LHCN-M2 (cell line): ENCODE results near the gene ZNF710. TPM values are rescaled to one million over a fixed set of nuclear protein-coding genes. Genes with fewer than 3 reads are reported as not detected.
A peak's percentile ranks its signal among the peaks of the same experiment; 100 is the strongest.

Source experiments
- DNase-seq: peaks from one replicate; pipeline ENCODE4 v3.0.0-alpha.2; 2012; ENCODE audit warnings: low read depth
- total RNA-seq: library from RNA; depleted of rRNA; stranded (reverse); fragments of >200 nt; gene quantifications from 2 replicates; pipeline ENCODE4 v1.2.3, GENCODE V29; 2014

The ZNF710 gene
- total RNA-seq, 1 experiment from 2014 or later: 13.1 TPM

DNA sequence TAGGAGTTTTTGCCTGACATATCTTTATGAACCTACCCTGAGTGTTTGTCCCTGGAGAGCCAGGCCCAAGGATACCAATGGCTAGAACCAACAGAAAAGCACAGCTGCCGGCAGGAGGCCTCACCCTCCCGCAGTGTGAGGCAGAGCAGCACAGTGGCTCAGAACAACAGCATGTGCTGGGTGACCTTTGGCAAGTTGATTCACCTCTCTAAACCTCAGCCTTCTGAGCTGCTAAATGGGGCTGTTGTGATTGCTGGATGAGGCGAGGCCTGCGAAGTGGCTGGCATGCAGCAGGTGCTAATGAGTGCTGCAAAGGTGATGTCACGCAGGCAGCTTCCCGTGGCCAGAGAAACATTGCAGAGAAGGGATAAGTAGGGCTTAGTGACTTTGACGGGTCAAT, 77.8 kb downstream of the ZNF710 start:
- peak; percentile 40 for DNase-seq

DNA sequence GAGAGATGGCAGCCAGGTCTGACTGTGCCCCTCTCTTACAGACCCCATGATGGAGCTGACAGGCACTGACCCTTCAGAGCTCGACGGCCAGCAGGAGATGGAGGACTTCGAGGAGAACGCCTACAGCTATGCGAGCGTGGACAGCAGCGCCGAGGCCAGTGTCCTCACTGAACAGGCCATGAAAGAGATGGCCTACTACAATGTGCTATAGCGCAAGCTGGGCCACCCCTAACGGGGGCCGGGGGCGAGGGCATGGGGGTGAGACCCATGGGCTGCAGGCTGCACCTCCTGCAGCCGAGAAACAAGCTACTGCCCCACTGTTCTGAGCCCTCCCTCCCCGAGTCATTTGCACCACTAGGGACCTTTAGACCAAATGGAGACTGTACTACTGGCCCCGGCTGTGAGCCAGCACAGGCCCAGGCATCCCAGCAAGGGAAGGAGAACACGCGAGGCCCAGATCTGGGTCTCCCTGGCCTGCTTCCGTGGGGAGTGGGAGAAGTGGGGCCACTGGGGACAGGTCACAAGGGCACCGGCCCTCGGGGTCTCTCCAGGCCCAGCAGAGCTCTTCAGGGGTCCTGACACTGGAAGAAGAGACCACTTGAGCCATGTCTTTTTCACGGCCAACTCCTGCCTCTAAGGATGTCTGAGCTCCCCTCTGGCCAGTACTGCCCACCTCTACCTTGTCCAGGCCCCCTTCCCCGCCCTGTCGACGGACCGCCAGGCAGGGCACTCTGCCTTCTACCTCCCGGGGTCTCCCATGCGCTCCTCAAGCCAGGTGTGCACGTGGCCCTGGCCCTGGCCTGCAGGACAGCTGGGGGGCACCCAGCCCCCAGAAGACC, 78.7 kb downstream of the ZNF710 start:
- DNase-seq: no peak

DNA sequence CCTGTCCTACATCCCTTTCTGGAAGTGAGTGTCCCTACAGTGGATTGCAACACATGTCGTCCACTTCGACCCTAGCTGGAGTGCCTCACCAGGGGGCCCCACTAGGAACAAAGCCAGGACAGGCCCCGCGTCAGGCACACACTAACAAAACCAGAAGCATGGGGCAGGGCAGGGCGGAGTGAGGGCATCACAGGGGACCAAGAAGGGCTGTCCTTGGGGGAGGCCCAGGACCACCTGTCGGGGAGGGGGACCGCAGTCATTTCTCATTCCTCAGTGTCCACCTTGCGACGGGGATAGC, 79.3 kb downstream of the ZNF710 start:
- DNase-seq: no peak

DNA sequence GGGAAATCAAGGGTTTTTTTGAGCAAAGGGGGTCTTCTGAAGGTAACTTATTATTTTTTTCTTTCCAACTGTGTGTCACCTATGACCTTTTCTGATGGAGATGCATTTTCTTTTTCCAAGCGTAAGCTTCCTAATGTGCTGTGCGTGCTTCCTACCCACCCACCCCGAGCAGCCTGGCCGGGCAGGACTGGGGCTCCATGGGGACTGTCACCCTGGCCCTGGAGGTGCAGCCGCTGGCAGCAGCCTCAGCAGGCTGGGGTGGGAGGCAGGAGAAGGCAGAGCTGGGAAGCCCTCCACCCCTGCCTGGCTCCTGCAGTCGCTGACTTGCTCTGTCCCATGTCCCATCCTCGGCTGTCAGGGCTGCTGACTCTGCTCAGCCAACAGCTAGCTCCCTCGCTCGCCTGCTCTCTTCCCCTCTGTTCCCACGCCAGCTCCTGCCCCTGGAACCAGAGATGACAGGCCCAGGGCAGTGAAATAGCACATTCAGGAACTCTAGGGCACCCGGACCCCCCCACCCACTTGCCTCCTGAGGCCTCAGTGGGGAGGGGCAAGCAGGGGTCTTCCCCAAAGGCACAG, 79.8 kb downstream of the ZNF710 start:
- no peak for DNase-seq

DNA sequence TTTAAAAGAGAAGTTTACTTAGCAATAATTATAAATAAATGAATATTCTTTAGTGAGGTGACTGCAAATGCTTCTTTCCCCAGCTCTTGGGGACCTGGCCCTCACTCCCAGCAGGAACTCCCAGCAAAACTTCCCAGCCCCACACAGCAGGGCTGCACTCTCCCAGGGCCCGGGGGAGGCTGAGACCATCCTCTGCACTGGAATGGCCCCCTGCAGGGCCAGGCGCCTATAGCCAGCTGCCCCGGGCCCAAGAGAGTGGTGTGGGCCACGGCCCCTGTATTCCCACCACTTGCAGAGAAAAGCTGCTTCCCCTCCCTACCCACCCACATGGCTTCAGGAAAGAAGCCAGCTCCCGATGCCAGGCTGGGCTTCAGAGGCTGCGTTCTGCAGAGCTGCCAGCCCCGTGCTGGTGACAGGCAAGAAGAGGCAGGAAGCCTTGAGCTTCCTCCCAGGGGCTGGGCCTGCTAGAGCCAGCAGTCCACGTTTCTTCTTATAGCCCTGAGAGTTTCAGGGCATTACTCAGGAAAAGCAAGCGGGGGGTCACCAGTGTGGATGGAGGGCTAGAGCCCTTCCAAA, 81.1 kb downstream of the ZNF710 start:
- no peak for DNase-seq

DNA sequence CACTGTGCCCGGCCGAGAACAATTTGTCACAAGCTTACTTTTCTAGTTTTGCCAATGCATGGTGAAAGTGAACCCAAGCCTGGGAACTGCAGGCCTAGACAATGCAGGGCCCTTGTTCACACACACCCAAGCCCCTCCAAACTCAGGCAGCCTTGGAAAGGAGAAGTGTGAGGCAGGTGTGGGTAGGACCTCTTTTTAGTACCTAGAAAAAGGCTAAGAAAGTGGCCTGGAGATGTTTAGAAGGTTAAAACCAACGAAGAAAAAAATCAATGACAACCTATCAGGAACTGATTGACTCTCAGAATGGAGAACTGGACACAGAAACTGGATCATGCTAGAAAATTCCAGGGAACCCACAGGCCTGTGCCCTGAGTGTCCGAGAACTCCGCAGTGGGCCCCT, 82.3 kb downstream of the ZNF710 start:
- DNase-seq: no peak

DNA sequence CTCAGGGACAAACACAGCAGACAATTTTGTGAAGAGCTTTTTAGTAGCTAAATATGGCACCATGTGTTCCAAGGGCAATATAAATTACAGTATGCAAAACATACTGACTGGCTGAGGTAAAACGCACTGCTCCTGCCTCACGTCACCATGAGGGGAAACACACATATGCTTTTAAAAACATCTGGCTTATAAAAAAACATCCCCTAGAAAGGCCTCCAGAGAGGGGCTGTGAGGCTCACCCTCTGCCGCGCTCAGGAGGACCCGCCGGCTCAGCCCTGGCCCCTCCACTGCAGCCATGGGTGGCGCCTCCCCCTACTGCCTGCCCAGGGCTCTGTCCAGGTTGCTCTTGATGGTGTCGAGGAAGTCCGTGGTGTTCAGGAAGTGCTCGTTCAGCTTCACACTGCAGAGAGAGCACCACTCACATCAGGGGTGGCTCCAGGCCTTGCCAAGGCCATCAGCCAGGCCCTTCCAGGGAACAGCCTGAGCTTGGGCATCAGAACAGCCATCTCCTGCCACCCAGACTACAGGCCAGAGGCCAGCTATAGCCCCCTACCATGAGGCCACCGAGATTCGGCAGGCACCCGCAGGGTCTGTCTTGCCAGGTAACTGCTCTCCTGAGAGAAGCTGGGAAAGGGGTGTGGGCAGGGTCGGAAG, 83.0 kb downstream of the ZNF710 start:
- no peak for DNase-seq

DNA sequence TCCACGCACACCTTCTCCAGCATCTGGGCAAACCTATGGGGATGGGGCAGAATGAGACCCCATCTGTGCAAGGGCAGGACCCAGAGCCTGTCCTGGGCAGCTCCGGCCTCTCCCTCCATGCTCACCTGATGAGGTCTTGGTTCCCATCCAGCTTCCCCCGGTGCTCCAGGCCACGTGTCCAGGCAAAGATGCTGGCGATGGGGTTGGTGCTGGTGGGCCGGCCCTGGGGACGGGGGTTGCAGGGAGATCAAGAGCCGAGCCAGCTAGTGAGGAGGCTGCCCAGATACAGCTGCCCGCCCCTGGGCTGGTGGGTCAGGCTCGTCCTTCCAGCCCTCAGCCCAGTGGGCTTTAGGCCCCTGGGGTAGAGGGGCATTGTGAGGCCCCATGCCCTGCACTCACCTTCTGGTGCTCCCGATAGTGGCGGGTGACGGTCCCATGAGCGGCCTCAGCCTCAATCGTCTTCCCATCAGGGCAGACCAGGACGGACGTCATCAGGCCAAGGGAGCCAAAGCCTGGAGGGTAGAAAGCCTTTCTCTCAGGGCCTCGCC, 83.8 kb downstream of the ZNF710 start:
- DNase-seq: no peak

DNA sequence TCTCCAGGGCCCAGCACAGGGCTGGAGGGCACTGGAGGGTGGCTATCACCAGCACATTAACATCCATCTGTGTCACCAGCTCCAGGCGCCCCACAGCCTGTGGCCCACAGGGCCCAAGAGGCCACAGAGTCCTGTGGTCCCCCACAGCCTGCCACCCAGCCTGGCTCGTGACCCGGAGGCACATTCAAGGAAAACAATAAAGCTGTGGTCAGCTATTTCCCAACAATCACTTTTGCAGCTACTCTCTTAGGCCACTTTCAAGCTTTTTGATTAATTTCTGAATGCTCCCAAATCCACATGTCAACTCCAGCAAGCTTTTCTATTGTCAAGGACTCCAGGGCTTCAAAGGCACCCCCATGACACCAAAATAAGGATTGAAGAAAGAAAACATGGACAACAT, 84.4 kb downstream of the ZNF710 start:
- no peak for DNase-seq

DNA sequence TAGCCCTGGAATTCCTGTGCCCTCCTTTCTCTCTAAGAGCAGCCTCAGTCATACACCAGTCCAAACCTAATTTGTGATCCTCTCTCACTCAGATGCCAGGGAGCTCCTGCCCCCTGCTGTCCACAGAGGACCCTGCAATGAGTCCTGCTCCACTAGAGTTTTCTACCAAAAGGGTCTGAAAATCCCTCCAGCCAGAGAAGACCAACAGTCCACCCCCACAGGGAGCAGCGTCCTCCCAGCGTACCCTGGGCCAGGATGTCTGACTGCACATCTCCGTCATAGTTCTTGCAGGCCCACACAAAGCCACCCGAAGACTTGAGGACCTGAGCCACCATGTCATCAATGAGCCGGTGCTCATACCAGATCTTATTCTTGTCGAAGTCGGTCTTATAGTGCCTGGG, 85.7 kb downstream of the ZNF710 start:
- peak; percentile 44 for DNase-seq

DNA sequence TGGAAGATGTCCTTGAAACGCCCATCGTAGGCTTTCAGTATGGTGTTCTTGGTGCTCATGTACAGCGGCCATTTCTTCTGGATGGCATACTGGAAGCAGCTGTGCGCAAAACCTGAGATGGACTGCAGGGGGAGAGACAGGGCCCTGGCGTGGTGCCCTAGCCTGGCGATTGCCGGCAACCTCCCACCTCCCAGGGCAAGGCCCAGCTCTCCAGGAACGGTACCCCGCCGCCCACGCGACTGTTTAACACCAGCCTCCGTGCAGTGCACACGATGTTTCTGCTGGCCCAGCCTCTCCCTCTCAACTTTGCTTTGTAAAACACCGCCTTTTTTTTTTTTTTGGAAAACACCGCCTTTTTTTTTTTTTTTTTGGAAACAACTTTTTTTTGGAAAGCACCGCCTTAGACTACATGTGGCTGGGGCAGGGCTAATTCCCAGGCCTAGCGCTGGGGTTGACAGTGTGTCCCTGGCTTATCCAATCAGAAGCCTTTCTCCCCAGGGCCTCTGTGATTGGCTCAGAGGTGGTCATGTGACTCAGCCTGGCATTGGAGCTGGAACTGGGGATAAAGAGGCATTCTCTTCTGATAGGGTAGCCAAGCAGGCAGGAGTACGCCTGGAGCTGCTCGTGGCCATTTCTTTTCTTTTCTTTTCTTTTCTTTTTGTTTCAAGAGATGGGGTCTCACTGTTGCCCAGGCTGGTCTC, 86.5 kb downstream of the ZNF710 start:
- peak; percentile 32 for DNase-seq

DNA sequence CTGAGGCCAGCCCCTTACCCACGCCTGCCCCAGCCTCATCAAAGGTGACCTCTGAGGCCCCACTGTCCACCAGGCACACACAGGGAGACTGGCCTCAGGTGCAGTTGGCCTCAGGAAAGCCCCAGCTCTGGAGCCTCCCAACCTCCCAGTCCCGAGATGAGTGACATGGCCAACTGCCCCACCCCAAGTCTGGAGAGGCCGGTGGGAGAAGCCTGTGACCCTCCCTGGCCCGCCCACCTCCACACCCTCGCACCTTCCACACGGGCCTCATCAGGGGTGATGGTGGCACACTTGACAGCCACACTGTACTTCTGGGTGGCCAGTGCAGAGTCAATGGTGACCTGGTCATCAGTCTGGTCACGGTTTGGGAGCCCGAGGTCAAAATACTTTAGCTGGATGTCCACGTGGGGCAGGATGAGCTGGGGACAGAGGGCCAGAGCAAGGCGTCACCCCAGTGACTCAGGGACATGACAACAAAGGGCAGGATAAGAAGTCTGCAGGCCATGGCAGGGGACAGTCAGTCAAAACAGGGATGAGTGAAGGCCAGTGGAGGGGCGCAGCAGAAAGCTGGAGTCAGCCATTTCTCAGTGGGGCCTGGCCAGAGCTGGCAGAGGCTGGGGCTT, 89.2 kb downstream of the ZNF710 start:
- no peak for DNase-seq

DNA sequence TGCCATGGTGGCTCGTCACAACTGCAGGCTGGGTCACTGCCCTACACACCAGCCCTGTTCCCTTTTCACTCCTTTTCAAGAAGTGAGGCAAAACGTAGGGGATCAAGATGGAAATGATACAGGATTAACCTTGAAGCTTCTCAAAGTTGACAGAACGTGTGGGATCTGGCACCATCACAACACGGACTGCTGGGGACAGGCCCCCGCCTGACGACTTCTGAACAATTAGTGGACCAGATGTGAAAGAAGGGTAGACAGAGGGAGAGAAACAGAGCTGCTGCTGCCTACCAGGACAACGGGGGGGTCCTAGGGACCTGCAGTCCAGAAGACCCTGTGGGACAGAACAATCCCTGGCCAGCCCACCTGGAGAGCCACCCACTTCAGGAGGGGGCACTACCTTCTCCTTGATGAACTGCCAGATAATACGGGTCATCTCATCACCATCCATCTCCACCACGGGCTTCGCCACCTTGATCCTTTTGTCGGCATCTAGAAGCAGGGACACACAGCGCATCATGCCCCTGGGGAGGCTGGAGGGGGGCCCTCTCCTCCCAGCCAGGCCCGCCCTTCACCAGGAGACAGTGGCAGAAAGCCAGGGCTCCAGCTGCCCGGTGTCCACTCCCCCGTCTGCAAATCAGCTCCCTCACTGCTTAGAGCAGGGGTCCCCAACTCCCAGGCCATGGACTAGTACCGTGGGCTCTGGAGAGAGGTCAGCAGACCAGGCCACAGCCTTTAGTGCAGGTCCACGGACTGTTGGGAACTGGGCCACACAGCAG, 90.2 kb downstream of the ZNF710 start:
- no peak for DNase-seq

DNA sequence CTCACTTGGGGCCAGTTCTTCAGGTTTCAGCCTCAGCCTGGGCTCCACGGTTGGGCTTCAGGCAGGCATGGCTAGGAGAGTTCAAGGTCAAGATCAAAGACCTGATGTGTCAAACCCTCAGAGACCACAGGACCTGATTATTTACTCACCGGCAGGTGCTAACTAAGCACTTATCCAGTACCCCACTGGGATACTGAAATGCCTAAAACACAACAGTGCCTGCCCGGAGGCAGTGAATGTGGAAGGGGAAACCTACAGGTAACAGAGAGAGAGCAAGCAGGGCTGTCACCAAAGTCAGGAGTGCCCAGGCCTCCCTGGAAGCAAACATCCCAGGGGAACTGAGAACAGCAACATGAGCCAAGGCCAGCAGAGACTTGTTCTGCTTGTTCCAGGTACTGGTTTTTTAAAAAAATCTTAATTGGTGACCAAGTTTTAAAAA, 94.4 kb downstream of the ZNF710 start:
- DNase-seq: no peak

DNA sequence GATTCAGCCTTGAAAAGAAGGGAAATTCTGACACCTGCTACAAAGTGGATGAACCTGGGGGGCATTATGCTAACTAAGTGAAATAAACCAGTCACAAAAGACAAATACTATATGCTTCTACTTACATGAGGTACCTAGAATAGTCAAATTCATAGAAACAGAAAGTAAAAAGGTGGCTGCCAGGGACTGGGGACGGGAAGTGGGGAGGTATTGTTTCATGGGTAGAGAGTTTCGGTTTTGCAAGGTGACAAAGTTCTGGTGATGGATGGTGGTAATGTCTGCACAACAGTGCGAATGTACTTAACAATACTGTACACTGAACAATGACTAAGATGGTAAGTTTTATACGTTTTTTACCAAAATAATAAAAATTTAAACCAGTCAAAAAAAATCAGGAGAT, 96.4 kb downstream of the ZNF710 start:
- DNase-seq: no peak

DNA sequence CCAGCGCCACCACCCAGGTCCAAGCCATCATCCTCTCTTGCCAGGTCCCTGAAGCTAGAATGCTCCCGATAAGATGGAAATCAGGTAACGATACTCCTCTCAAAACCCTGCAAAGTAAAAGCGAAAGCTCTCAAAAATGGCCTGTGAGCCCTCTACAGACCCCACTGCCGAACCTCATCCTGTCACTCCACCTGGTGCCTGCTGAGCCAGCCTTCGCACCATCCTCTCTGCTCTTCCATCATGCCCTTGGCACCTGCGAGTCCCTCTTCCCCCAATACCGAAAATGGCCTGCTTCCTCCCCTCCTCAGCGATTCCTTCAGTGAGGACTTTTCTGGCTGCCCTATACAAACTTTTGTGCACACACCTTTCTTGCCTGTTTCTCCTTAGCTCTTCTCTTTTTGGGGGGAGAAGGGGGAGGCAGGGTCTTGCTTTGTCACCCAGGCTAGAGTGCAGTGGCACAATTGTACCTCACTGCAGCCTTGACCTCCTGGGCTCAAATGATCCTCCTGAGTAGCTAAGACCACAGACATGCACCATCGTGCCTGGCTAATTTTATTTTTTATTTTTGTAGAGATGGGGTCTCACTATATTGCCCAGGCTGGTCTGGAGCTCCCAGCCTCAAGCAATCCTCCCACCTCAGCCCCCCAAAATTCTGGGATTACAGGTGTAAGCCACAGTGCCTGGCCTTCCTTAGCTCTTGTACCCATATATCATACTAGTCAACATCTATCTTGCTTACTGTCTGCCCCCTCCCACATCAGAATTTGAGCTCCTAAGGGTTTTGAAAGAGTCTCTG, 98.1 kb downstream of the ZNF710 start:
- DNase-seq: no peak

DNA sequence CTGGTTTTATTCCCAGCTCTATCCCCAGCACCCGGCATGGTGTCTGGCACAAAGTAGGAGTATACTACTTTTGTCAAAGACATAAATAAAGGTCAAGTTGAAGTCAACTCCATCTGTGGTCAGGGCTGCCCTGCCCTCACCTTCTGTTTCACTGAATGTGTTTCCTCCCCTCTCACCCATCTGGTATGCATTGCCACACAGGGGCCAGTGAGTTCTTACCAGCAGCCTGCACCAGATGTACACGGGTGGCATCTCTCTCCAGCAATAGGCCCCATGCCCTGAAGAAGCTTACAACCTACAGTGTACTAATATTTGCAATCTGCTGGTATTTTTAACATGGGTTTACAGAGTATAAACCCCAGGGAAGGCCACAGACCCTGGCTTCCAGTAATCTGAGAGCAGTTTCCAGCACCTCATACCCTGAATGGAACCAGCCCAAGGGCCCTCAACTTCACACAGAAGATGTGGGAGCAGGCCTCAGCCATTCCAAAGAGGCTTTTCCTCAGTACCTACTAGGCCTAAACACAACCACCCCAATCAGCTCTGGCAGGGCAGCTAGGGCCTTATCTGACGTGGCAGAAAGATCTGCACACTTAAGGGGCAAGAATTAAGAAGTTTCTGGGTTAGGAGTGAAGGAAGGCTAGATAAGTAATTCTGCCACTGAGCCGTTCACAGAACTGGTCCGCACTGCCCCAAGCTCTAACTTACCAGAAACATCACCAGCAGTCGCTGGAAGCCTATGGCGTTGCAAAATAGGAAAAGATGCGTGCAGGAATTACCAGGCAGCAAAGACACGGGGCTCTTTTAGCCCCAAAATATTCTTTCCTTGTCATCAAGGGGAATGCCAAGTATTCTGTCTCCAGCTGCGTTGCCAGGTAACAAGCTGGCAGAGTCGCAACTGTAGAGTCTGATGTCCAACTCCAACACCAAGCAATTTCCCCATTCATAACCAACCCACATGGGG, 99.0 kb downstream of the ZNF710 start:
- DNase-seq: peak; percentile 31
